T-cell (primary cell): ENCODE measurements around the gene L3MBTL1. TPM values are rescaled to one million over a fixed set of nuclear protein-coding genes. Genes with fewer than 3 reads are reported as not detected.

Source experiments
- ATAC-seq, 4 experiments: fragments of 200-7000 bp in 3 of 4; fragments of 150-1000 bp in 1 of 4; cut with Tn5 transposase; replicated peaks in 1 of 4; 1 replicate in 3 of 4; 2 replicates in 1 of 4; pipeline ENCODE4 v1.10.0; 2021; ENCODE audit warnings: moderate library complexity in 3 of 4, mild to moderate bottlenecking in 2 of 4, moderate number of reproducible peaks in 1 of 4
- CTCF ChIA-PET, 2 donors: fragments of 300-600 bp; sonication (Branson Sonifier 250); formaldehyde crosslinking; loops; one replicate each; lab custom pipeline; 2022; ENCODE audit warnings: antibody characterized with exemption in 2 of 2; lab: Charles Lee
- POLR2A ChIA-PET, 2 donors: fragments of 300-600 bp; sonication (Branson Sonifier 250); formaldehyde crosslinking; loops; one replicate each; lab custom pipeline; 2022; ENCODE audit warnings: antibody characterized with exemption in 2 of 2; lab: Charles Lee
- DNase-seq, 35 experiments: peaks; one replicate each; pipeline versions ENCODE4 v3.0.0 to v3.0.0-alpha.2; 2013 to 2023
- H3K27ac ChIP-seq: one replicate; pipeline ENCODE4 v1.5.1; 2013; ENCODE audit warnings: low read length
- H3K27me3 ChIP-seq, 2 experiments: replicated peaks in 1 of 2; 1 replicate in 1 of 2; 2 replicates in 1 of 2; pipeline versions ENCODE4 v1.6.1 to v1.7.0; 2013; ENCODE audit warnings: low read length in 1 of 2, mixed read lengths in 1 of 2; ENCODE audit not compliant: control insufficient read depth in 2 of 2, insufficient read depth in 2 of 2; ENCODE audit errors: extremely low read depth in 1 of 2
- H3K36me3 ChIP-seq, 2 donors: 1 replicate in 1 of 2; 2 replicates in 1 of 2; pipeline versions ENCODE4 v1.6.1 to v1.7.0; 2013; ENCODE audit warnings: low read length in 1 of 2; ENCODE audit not compliant: control insufficient read depth in 2 of 2, insufficient read depth in 1 of 2; ENCODE audit errors: extremely low read depth in 1 of 2
- H3K4me1 ChIP-seq, 2 experiments: 1 replicate in 1 of 2; 2 replicates in 1 of 2; pipeline versions ENCODE4 v1.6.1 to v1.7.0; 2013; ENCODE audit warnings: low read length in 2 of 2, mixed read lengths in 1 of 2; ENCODE audit not compliant: insufficient read depth in 2 of 2, control insufficient read depth in 1 of 2; ENCODE audit errors: extremely low read depth in 1 of 2
- H3K4me3 ChIP-seq, 2 donors: 1 replicate in 1 of 2; 2 replicates in 1 of 2; pipeline versions ENCODE4 v1.5.1 to v1.7.0; 2013; ENCODE audit warnings: mild to moderate bottlenecking in 2 of 2, low read length in 1 of 2, moderate library complexity in 1 of 2; ENCODE audit not compliant: control insufficient read depth in 1 of 2; ENCODE audit errors: extremely low read depth in 1 of 2
- H3K9me3 ChIP-seq: 2 replicates; pipeline ENCODE4 v1.7.0; 2013
- H3K27ac Mint-ChIP-seq, 2 donors: one replicate each; pipeline ENCODE4 v1.8.0; 2020 to 2021; ENCODE audit warnings: mild to moderate bottlenecking in 2 of 2, mixed read lengths in 2 of 2
- H3K27me3 Mint-ChIP-seq, 2 donors: one replicate each; pipeline ENCODE4 v1.8.0; 2021 to 2022; ENCODE audit warnings: mixed read lengths in 2 of 2
- H3K36me3 Mint-ChIP-seq: one replicate; pipeline ENCODE4 v1.8.0; 2021; ENCODE audit warnings: mixed read lengths
- H3K4me1 Mint-ChIP-seq, 3 donors: one replicate each; pipeline ENCODE4 v1.8.0; 2020 to 2022; ENCODE audit warnings: mixed read lengths in 3 of 3, mild to moderate bottlenecking in 1 of 3
- H3K4me3 Mint-ChIP-seq, 3 donors: one replicate each; pipeline ENCODE4 v1.8.0; 2020 to 2022; ENCODE audit warnings: mild to moderate bottlenecking in 3 of 3, mixed read lengths in 3 of 3, moderate library complexity in 3 of 3
- H3K9me3 Mint-ChIP-seq, 3 donors: one replicate each; pipeline ENCODE4 v1.8.0; 2020 to 2022; ENCODE audit warnings: mixed read lengths in 3 of 3
- WGBS: methylation state at CpG from one replicate; pipeline ENCODE4 v1.1.5; 2013; ENCODE audit warnings: missing lambda C conversion rate; ENCODE audit not compliant: insufficient coverage; 5-methylcytosine and 5-hydroxymethylcytosine counted together
- total RNA-seq, 35 experiments: library from RNA in 6 of 35; stranded (reverse) in 6 of 35; fragments of 120-200 nt in 1 of 35; gene quantifications; one replicate each; pipeline versions ENCODE4 v1.2.1 to v1.2.4 and lab custom pipeline; 2013 to 2026

L3MBTL1 gene
- total RNA-seq, 5 donors from 2014 or later (not counting 1 experiment from before 2014, with no cell fraction given), result 15.5 to 20.1 (median 16.1) TPM

GRCh38 chr20:43545837-43546578, 38.5 kb downstream of the L3MBTL1 start:
- Mint-ChIP-seq H3K27ac (no peak overlapping the region), H3K27me3 (no peaks in the 10 kb centered on the region), H3K36me3 (peaks cover 17% of the 10 kb centered on the region), H3K9me3 (peaks cover 0 to 4% (median 0%) of the 10 kb centered on the region in 3 donors), H3K4me1 (no peaks in the 10 kb centered on the region), H3K4me3 (no peak overlapping the region)
- ChIA-PET POLR2A (interaction anchor here in 1 of 2 donors (0.6 kb wide), 2 partner anchors 24 to 1453 kb away, joined by 3 read pairs; no protein-coding TSS in a partner anchor), CTCF (no interaction called here)
- ATAC-seq (no peak), DNase-seq (no peak)
- Histone ChIP-seq H3K27me3 (peaks cover 0 to 2% of the 10 kb centered on the region in 2 experiments), H3K4me1 (no peaks in the 10 kb centered on the region), H3K36me3 (peaks cover 0 to 3% of the 10 kb centered on the region in 2 donors), H3K9me3 (no peaks in the 10 kb centered on the region), H3K27ac (no peak overlapping the region), H3K4me3 (no peak overlapping the region)
- 81% methylated on average over 3 of the region's 4 CpGs for WGBS

GRCh38 chr20:43548273-43548880, 40.9 kb downstream of the L3MBTL1 start:
- Histone ChIP-seq H3K4me1 (no peaks in the 10 kb centered on the region), H3K36me3 (peaks cover 0 to 3% of the 10 kb centered on the region in 2 donors), H3K9me3 (no peaks in the 10 kb centered on the region), H3K4me3 (no peak overlapping the region), H3K27me3 (peaks cover 0 to 2% of the 10 kb centered on the region in 2 experiments), H3K27ac (no peak overlapping the region)
- ChIA-PET CTCF (interaction anchor here in 1 of 2 donors (0.6 to 1.1 kb wide), 2 partner anchors 10 to 113 kb away, joined by 4 read pairs; no protein-coding TSS in a partner anchor), POLR2A (no interaction called here)
- Mint-ChIP-seq H3K27me3 (no peaks in the 10 kb centered on the region), H3K36me3 (peaks cover 23% of the 10 kb centered on the region), H3K4me1 (no peaks in the 10 kb centered on the region), H3K9me3 (peaks cover 0 to 4% (median 0%) of the 10 kb centered on the region in 3 donors), H3K27ac (no peak overlapping the region), H3K4me3 (no peak overlapping the region)
- no peak for ATAC-seq
- 61% methylated on average over 4 of the region's 5 CpGs for WGBS
- no peak for DNase-seq

GRCh38 chr20:43549416-43550065, 42.0 kb downstream of the L3MBTL1 start:
- H3K27me3 Mint-ChIP-seq, result no peaks in the 10 kb centered on the region
- peaks cover 0 to 4% (median 0%) of the 10 kb centered on the region in 3 donors for H3K9me3 Mint-ChIP-seq
- CTCF ChIA-PET, result interaction anchor here in 1 of 2 donors (0.6 to 1.1 kb wide), 2 partner anchors 11 to 112 kb away, joined by 4 read pairs; no protein-coding TSS in a partner anchor

DNA sequence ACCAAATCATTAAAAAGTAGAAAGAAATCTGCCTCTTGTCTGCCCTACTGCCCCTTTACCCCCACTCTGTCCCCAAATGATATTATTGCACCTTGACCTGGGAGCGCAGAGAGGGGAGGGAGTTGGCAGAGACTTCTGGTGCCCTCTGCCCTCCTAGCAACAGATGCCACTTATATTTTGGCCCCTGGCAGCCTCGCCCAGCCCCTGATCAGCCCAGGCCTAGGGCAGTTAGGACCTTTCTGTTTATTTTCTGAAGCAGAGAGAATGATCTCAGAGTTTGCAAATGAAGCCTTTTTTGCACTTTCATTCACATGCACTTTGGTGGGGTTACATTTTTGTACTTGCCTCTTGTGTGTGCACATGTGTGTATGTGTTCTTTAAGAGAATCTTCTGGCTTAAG, 43.0 kb downstream of the L3MBTL1 start:
- Mint-ChIP-seq H3K4me3 (no peak overlapping the region), H3K4me1 (no peaks in the 10 kb centered on the region), H3K36me3 (peaks cover 23% of the 10 kb centered on the region), H3K27me3 (no peaks in the 10 kb centered on the region), H3K27ac (no peak overlapping the region), H3K9me3 (peaks cover 0 to 4% (median 0%) of the 10 kb centered on the region in 3 donors)
- Histone ChIP-seq H3K4me3 (no peak overlapping the region), H3K36me3 (peaks cover 0 to 3% of the 10 kb centered on the region in 2 donors), H3K27me3 (peaks cover 0 to 5% of the 10 kb centered on the region in 2 experiments), H3K4me1 (no peaks in the 10 kb centered on the region), H3K9me3 (no peaks in the 10 kb centered on the region), H3K27ac (no peak overlapping the region)
- CTCF ChIA-PET, result no interaction called here
- POLR2A ChIA-PET, result no interaction called here
- DNase-seq, result no peak
- no peak for ATAC-seq
- 57% methylated on average over 1 of the region's 2 CpGs for WGBS

More at GRCh38 chr20:43549416-43550065, 42.0 kb downstream of the L3MBTL1 start:
- H3K4me3 ChIP-seq, result no peak overlapping the region
- Mint-ChIP-seq H3K4me1 (no peaks in the 10 kb centered on the region), H3K36me3 (peaks cover 23% of the 10 kb centered on the region), H3K27ac (no peak overlapping the region), H3K4me3 (no peak overlapping the region)
- no peak for DNase-seq
- H3K4me1 ChIP-seq, result no peaks in the 10 kb centered on the region
- peaks cover 0 to 2% of the 10 kb centered on the region in 2 experiments for H3K27me3 ChIP-seq
- no peak overlapping the region for H3K27ac ChIP-seq
- peaks cover 0 to 3% of the 10 kb centered on the region in 2 donors for H3K36me3 ChIP-seq
- 88% methylated on average over 2 of the region's 4 CpGs for WGBS
- POLR2A ChIA-PET, result no interaction called here
- no peaks in the 10 kb centered on the region for H3K9me3 ChIP-seq
- ATAC-seq, result no peak

DNA sequence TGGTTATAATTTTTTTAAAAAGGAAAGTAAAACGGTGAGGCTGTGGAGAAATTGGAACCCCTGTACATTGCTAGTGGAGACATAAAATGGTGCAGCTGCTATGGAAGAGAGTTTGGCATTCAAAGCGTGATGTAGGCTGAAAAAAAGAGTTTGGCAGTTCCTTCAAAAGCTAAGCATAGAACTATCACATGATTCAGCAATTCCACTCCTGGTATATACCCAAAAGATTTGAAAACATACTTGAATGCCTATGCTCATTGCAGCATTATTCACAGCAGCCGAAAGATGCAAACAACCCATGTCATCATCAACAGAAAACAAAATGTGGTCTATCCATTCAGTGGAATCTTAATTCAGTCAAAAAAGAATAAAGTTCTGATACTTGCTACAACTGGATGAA, 46.9 kb downstream of the L3MBTL1 start:
- H3K9me3 Mint-ChIP-seq, result no peaks in the 10 kb centered on the region
- peaks cover 5% of the 10 kb centered on the region for H3K36me3 Mint-ChIP-seq
- Histone ChIP-seq H3K4me3 (no peak overlapping the region), H3K4me1 (no peaks in the 10 kb centered on the region), H3K27ac (no peak overlapping the region), H3K36me3 (no peaks in the 10 kb centered on the region), H3K27me3 (peaks cover 0 to 12% of the 10 kb centered on the region in 2 experiments), H3K9me3 (no peaks in the 10 kb centered on the region)
- ChIA-PET POLR2A (no interaction called here), CTCF (no interaction called here)
- no peaks in the 10 kb centered on the region for H3K27me3 Mint-ChIP-seq
- 33% methylated on average over 1 of the region's 3 CpGs for WGBS
- DNase-seq (no peak), ATAC-seq (no peak)
- H3K4me3 Mint-ChIP-seq, result no peak overlapping the region
- H3K27ac Mint-ChIP-seq, result no peak overlapping the region
- H3K4me1 Mint-ChIP-seq, result no peaks in the 10 kb centered on the region

DNA sequence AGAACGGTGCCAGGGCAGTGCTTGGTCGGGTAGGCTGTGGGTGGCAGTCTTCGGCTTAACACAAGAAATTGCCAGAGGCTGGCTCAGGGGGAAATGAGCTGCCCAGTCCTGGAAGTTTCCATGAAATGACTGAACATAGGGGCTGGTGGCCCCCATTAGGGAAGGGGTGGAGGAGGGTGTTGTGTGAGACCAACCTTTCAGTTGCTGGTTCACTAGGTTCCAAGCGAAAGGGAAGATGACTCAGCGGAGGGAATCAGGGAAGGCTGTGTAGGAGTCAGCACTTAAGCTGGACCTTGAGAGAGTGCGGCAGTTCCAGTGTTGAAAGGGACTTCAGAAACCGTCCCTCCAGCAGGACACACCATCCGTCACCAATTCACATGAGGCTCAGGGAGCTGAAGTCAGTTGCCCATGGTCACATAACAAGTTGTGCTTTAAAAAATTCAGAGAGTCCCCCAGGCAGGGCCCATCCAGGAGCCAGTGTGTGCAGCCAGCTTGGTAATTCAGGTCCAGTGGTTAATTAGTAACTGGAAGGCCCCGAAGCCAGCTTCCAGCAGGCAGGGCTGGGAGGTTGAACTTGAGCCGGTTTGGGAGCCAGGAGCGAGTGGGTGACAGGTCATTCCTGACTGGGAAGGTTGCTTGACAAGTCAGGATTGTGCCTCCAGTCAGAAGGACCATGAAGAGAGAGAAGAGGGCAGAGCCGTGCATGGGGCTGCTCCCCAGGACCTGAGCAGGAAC, 51.1 kb downstream of the L3MBTL1 start, which contains the start of gene SGK2:
TSS of gene SGK2 (plus strand) at position 616 of the 735 bp plus-strand sequence. CDS start 7,469 bp downstream, outside the sequence.
- H3K36me3 ChIP-seq, result no peaks in the 10 kb centered on the region
- ATAC-seq (no peak), DNase-seq (no peak)
- H3K27ac ChIP-seq, result no peak within 1 kb of the TSS
- no peak within 1 kb of the TSS for H3K27ac Mint-ChIP-seq
- H3K27me3 ChIP-seq, result peaks cover 0 to 10% of the 10 kb centered on the region in 2 experiments
- H3K4me1 Mint-ChIP-seq, result no peaks in the 10 kb centered on the region
- no peaks in the 10 kb centered on the region for H3K36me3 Mint-ChIP-seq
- no peak within 1 kb of the TSS for H3K4me3 ChIP-seq
- H3K9me3 ChIP-seq, result no peaks in the 10 kb centered on the region
- H3K27me3 Mint-ChIP-seq, result peaks cover 0 to 1% of the 10 kb centered on the region in 2 donors
- H3K4me3 Mint-ChIP-seq, result no peak within 1 kb of the TSS
- ChIA-PET POLR2A (no interaction called here), CTCF (no interaction called here)
- H3K9me3 Mint-ChIP-seq, result no peaks in the 10 kb centered on the region
- no peaks in the 10 kb centered on the region for H3K4me1 ChIP-seq
- WGBS, result 78% methylated on average over 10 of the region's 12 CpGs
